Testis (tissue), 2 donors: ENCODE data around the gene CSNK1E.

Source experiments
- POLR2A ChIP-seq: fragments of 450-650 bp; IDR thresholded peaks from one replicate; pipeline ENCODE4 v1.6.1; 2017; ENCODE audit warnings: antibody characterized with exemption, mild to moderate bottlenecking, moderate library complexity
- TF ChIP-seq, protein P1 (sequence below), 3 experiments: fragments of 450-650 bp in 2 of 3; fragments of 200-600 bp in 1 of 3; sonication (generic) in 1 of 3; IDR thresholded peaks; one replicate each; pipeline ENCODE4 v1.5.1; 2016 to 2019; ENCODE audit warnings: antibody characterized with exemption in 3 of 3, mild to moderate bottlenecking in 2 of 3, moderate library complexity in 1 of 3

DNA sequence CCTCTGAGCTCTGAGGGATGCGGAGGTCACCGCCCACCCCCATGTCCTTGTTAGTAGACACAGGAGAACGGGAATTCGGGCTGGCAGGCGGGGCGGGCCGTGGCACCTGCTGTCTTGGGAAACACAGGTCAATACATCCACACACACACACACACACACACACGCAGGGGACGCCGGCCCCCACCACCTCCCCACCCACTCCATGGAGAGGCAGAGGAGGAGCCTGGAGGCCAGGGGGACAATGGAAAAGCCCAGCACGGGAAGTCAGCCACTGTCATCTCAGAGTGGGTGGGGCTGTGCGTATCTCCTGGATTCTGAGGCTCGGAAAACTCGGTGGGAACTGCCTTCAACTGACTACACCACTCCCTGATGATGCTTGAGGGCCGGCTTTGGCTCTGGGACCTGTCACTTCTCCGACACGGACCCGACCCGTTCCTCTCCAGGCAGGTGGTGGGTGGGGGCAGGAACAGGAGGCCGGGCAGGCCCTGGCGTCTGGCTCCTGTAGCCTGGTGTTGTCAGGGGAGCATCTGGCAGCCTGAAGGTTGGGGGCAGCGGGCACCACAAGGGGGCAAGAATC is 25.9 kb downstream of the CSNK1E start:
- TF ChIP-seq, protein P1, sequence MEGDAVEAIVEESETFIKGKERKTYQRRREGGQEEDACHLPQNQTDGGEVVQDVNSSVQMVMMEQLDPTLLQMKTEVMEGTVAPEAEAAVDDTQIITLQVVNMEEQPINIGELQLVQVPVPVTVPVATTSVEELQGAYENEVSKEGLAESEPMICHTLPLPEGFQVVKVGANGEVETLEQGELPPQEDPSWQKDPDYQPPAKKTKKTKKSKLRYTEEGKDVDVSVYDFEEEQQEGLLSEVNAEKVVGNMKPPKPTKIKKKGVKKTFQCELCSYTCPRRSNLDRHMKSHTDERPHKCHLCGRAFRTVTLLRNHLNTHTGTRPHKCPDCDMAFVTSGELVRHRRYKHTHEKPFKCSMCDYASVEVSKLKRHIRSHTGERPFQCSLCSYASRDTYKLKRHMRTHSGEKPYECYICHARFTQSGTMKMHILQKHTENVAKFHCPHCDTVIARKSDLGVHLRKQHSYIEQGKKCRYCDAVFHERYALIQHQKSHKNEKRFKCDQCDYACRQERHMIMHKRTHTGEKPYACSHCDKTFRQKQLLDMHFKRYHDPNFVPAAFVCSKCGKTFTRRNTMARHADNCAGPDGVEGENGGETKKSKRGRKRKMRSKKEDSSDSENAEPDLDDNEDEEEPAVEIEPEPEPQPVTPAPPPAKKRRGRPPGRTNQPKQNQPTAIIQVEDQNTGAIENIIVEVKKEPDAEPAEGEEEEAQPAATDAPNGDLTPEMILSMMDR (IDR thresholded peaks at IDR 0.05), result no peak
- TF ChIP-seq POLR2A, result no peak
